IMR-90 (cell line): Measurements from ENCODE around the gene CRYBG3. TPM values are rescaled to one million over a fixed set of nuclear protein-coding genes. Genes with fewer than 3 reads are reported as not detected.

Experiments used
- ATAC-seq: fragments of 200-7000 bp; cut with Tn5 transposase; 2 replicates; pipeline ENCODE4 v1.9.1; 2020; ENCODE audit warnings: low read depth, mild to moderate bottlenecking, moderate library complexity
- BruUV-seq: library from RNA; stranded (reverse); fragments of 400-500 nt; replicated peaks from 2 replicates; lab custom pipeline; 2021; lab: Mats Ljungman, UMichigan
- CTCF ChIA-PET: fragments of 300-600 bp; formaldehyde crosslinking; extraction: SDS; loops from one replicate; lab custom pipeline; 2021; ENCODE audit warnings: antibody characterized with exemption; lab: Yijun Ruan, JAX
- POLR2A ChIA-PET: fragments of 300-600 bp; sonication (Branson Sonifier 250); formaldehyde crosslinking; loops from one replicate; lab custom pipeline; 2022; ENCODE audit warnings: antibody characterized with exemption; ENCODE audit not compliant: unreplicated experiment; lab: Charles Lee
- DNase-seq: peaks from one replicate; pipeline ENCODE4 v3.0.0; 2013
- H2AFZ ChIP-seq: replicated peaks from 2 replicates; pipeline ENCODE3; 2013; ENCODE audit warnings: low read length, mild to moderate bottlenecking; ENCODE audit not compliant: poor library complexity
- H2AK5ac ChIP-seq: 2 replicates; pipeline ENCODE4 v1.6.1; 2013; ENCODE audit warnings: low read depth, low read length, inconsistent platforms
- H2AK9ac ChIP-seq: replicated peaks from 2 replicates; pipeline ENCODE3; 2013; ENCODE audit warnings: mild to moderate bottlenecking, low read depth, low read length, moderate library complexity; ENCODE audit not compliant: poor library complexity
- H2BK120ac ChIP-seq: 2 replicates; pipeline ENCODE4 v1.6.1; 2013; ENCODE audit warnings: low read depth, low read length, inconsistent platforms
- H2BK15ac ChIP-seq: 3 replicates; pipeline ENCODE4 v1.6.1; 2013; ENCODE audit warnings: low read depth, low read length, inconsistent platforms
- H2BK20ac ChIP-seq: 2 replicates; pipeline ENCODE4 v1.6.1; 2013; ENCODE audit warnings: low read depth, mild to moderate bottlenecking, inconsistent platforms, low read length, moderate library complexity
- H2BK5ac ChIP-seq: 2 replicates; pipeline ENCODE4 v1.6.1; 2013; ENCODE audit warnings: mild to moderate bottlenecking, low read depth, low read length, inconsistent platforms; ENCODE audit not compliant: poor library complexity, severe bottlenecking
- H3K14ac ChIP-seq: replicated peaks from 2 replicates; pipeline ENCODE4 v1.6.1; 2013; ENCODE audit warnings: low read depth, low read length, inconsistent platforms
- H3K18ac ChIP-seq: 2 replicates; pipeline ENCODE4 v1.6.1; 2013; ENCODE audit warnings: low read depth, low read length, control low read depth
- H3K23ac ChIP-seq: 2 replicates; pipeline ENCODE4 v1.6.1; 2013; ENCODE audit warnings: low read depth, low read length, inconsistent platforms
- H3K27ac ChIP-seq: 2 replicates; pipeline ENCODE4 v1.5.1; 2013; ENCODE audit warnings: mild to moderate bottlenecking, control low read depth, low read length; ENCODE audit not compliant: insufficient read depth
- H3K27me3 ChIP-seq: 2 replicates; pipeline ENCODE4 v1.6.1; 2013; ENCODE audit warnings: low read length; ENCODE audit not compliant: control insufficient read depth, insufficient read depth
- H3K36me3 ChIP-seq: 2 replicates; pipeline ENCODE4 v1.6.1; 2013; ENCODE audit warnings: low read length, mixed read lengths; ENCODE audit not compliant: control insufficient read depth, insufficient read depth
- H3K4ac ChIP-seq: 2 replicates; pipeline ENCODE4 v1.6.1; 2013; ENCODE audit warnings: low read depth, low read length, inconsistent platforms
- H3K4me1 ChIP-seq: 2 replicates; pipeline ENCODE4 v1.6.1; 2013; ENCODE audit warnings: low read length, mixed read lengths; ENCODE audit not compliant: control insufficient read depth, insufficient read depth
- H3K4me2 ChIP-seq: 2 replicates; pipeline ENCODE4 v1.6.1; 2013; ENCODE audit warnings: low read depth, mild to moderate bottlenecking, control low read depth, low read length, moderate library complexity
- H3K4me3 ChIP-seq: 2 replicates; pipeline ENCODE4 v1.5.1; 2013; ENCODE audit warnings: low read depth, mild to moderate bottlenecking, control low read depth, low read length, moderate library complexity; ENCODE audit not compliant: insufficient read depth
- H3K56ac ChIP-seq: 2 replicates; pipeline ENCODE4 v1.6.1; 2013; ENCODE audit warnings: low read length, inconsistent platforms; ENCODE audit not compliant: insufficient read depth; ENCODE audit errors: extremely low read depth
- H3K79me1 ChIP-seq, 2 experiments: 2 replicates each; pipeline ENCODE4 v1.6.1; 2013; ENCODE audit warnings: low read length in 2 of 2, inconsistent platforms in 1 of 2, low read depth in 1 of 2
- H3K9ac ChIP-seq: 2 replicates; pipeline ENCODE4 v1.6.1; 2013; ENCODE audit warnings: low read depth, low read length, control low read depth
- H3K9me1 ChIP-seq: 2 replicates; pipeline ENCODE4 v1.6.1; 2013; ENCODE audit warnings: low read length, inconsistent platforms; ENCODE audit not compliant: insufficient read depth
- H3K9me3 ChIP-seq: 2 replicates; pipeline ENCODE4 v1.6.1; 2013; ENCODE audit warnings: low read length; ENCODE audit not compliant: control insufficient read depth, insufficient read depth
- H4K20me1 ChIP-seq: 2 replicates; pipeline ENCODE4 v1.6.1; 2013; ENCODE audit warnings: low read length, inconsistent platforms; ENCODE audit not compliant: insufficient read depth
- H4K5ac ChIP-seq: 2 replicates; pipeline ENCODE4 v1.6.1; 2013; ENCODE audit warnings: mild to moderate bottlenecking, low read depth, low read length, control low read depth
- H4K8ac ChIP-seq, 2 experiments: 2 replicates each; pipeline ENCODE4 v1.6.1; 2013; ENCODE audit warnings: low read depth in 2 of 2, low read length in 2 of 2, control low read depth in 1 of 2, inconsistent platforms in 1 of 2
- H4K91ac ChIP-seq: 2 replicates; pipeline ENCODE4 v1.6.1; 2013; ENCODE audit warnings: low read depth, low read length, inconsistent platforms; ENCODE audit not compliant: insufficient read depth
- RFX5 ChIP-seq: IDR thresholded peaks from 2 replicates; pipeline ENCODE4 v1.8.0; 2012; ENCODE audit warnings: low read depth, mild to moderate bottlenecking, low read length, moderate library complexity
- WGBS, 2 experiments: methylation state at CpG; one replicate each; pipeline versions ENCODE4 v1.1.5 to v1.1.7; 2013; ENCODE audit warnings: missing lambda C conversion rate in 2 of 2; ENCODE audit not compliant: insufficient read length in 1 of 2; ENCODE audit errors: extremely low coverage in 2 of 2; 5-methylcytosine and 5-hydroxymethylcytosine counted together
- dilution Hi-C: fragments of 300-500 bp; cut with HindIII; formaldehyde crosslinking; loops from one replicate; pipeline ENCODE4 v1.14.3; 2018; ENCODE audit warnings: low sequenced_read_pairs; ENCODE audit not compliant: unreplicated experiment
- in situ Hi-C: fragments of 300-500 bp; cut with MboI; formaldehyde crosslinking; loops from 3 replicates; pipeline ENCODE4 v1.14.3; 2019; ENCODE audit warnings: low sequenced_read_pairs, inconsistent platforms, mixed read lengths
- intact Hi-C: fragments of 100-400 bp; cut with micrococcal nuclease; formaldehyde crosslinking; loops from 2 replicates; pipeline ENCODE4 v1.10.0; 2022
- polyA plus RNA-seq, 3 experiments: library from polyadenylated mRNA; depleted of rRNA; stranded (reverse); fragments of >200 nt; gene quantifications; 2 replicates each; pipeline ENCODE4 v1.2.3, GENCODE V29; 2012; ENCODE audit warnings: low replicate concordance in 1 of 3
- total RNA-seq: library from RNA; depleted of rRNA; stranded (reverse); fragments of >200 nt; gene quantifications from 2 replicates; pipeline ENCODE4 v1.2.3, GENCODE V29; 2012

The CRYBG3 gene
- total and polyA plus RNA-seq, 2 of the 4 experiments (the other 2 are of a cell fraction): 4.9 to 26.2 TPM

- no peak overlapping the region for H3K9ac ChIP-seq
- BruUV-seq: no TSS peak
- ATAC-seq (peak; percentile 67), DNase-seq (peak; percentile 80)
- no CpG with 5 or more reads among the region's 5 CpGs for WGBS, 2 experiments
- no peak overlapping the region for H2BK120ac ChIP-seq
- H2BK20ac ChIP-seq: no peak overlapping the region
- no peak overlapping the region for H3K4ac ChIP-seq
- H3K9me3 ChIP-seq: no peaks in the 10 kb centered on the region
- H2AK9ac ChIP-seq: no peak overlapping the region
- H3K56ac ChIP-seq: no peak overlapping the region
- H4K20me1 ChIP-seq: no peaks in the 10 kb centered on the region
- no peak overlapping the region for H4K5ac ChIP-seq
- in situ Hi-C loops (no loop called here), dilution Hi-C loops (no loop called here), intact Hi-C loops (no loop called here)
- no peaks in the 10 kb centered on the region for H3K36me3 ChIP-seq
- ChIA-PET POLR2A (no interaction called here), CTCF (no interaction called here)
- no peak overlapping the region for H3K4me3 ChIP-seq
- no peak overlapping the region for H3K18ac ChIP-seq
- H4K8ac ChIP-seq: no peak overlapping the region
- peaks cover 2% of the 10 kb centered on the region; the same call in 1 of the 2 replicates for H3K4me1 ChIP-seq
- no peak overlapping the region for H2AFZ ChIP-seq
- H3K23ac ChIP-seq: no peak overlapping the region
- 0 out of 2 replicates have a peak overlapping the region, but pooled peaks have one; percentile 6 for H3K14ac ChIP-seq
- no peak overlapping the region for H3K27ac ChIP-seq
- TF ChIP-seq RFX5: no peak
- H3K9me1 ChIP-seq: 0 out of 2 replicates have a peak, but pooled peaks cover 12% of the 10 kb centered on the region
- H3K79me1 ChIP-seq: peaks cover 17 to 37% of the 10 kb centered on the region in 2 experiments
- no peak overlapping the region for H2BK5ac ChIP-seq
- H3K4me2 ChIP-seq: no peak overlapping the region
- no peaks in the 10 kb centered on the region for H3K27me3 ChIP-seq
- H2AK5ac ChIP-seq: no peak overlapping the region
- H2BK15ac ChIP-seq: no peak overlapping the region
- no peak overlapping the region for H4K91ac ChIP-seq
Observed at GRCh38 chr3:97835761-97836160, 13.9 kb downstream of the CRYBG3 start.
